ENCODE results near the gene MAGED4.
"Not testable (repeated sequence)": the region's sequence is repeated elsewhere in the genome, so short reads cannot be mapped to it uniquely, and the experiment has no call there.

- not testable (repeated sequence) for TF ChIP-seq ZNF384 (IDR thresholded peaks at IDR 0.05); LEF1 (IDR thresholded peaks at IDR 0.05; ENCODE audit: borderline replicate concordance); NFRKB (IDR thresholded peaks at IDR 0.05); CTBP1 (IDR thresholded peaks at IDR 0.05; ENCODE audit: borderline replicate concordance); ELF4 (IDR thresholded peaks at IDR 0.05); FOXA1 (IDR thresholded peaks at IDR 0.05); TARDBP (IDR thresholded peaks at IDR 0.05); SUZ12 (IDR thresholded peaks at IDR 0.05); SP1 (IDR thresholded peaks at IDR 0.05); ARNT (IDR thresholded peaks at IDR 0.05); FOXK2 (IDR thresholded peaks at IDR 0.05); BHLHE40 (IDR thresholded peaks at IDR 0.05; ENCODE audit: borderline replicate concordance); PKNOX1 (IDR thresholded peaks at IDR 0.05); HDGF (IDR thresholded peaks at IDR 0.05; ENCODE audit: borderline replicate concordance)
These were observed 13.6 kb upstream of the MAGED4 start for GRCh38 chrX:52171055-52171454.

Data from HEK293T (cell line).